WI38 (cell line): ENCODE results near the gene DNM2.

Experiments used
- H3K4me3 ChIP-seq: 2 replicates; pipeline ENCODE4 v1.5.1; 2011; ENCODE audit warnings: low read depth, mild to moderate bottlenecking, control low read depth, low read length
- CTCF ChIP-seq: IDR thresholded peaks from 2 replicates; pipeline ENCODE4 v1.5.1; 2012; ENCODE audit warnings: low read depth, mild to moderate bottlenecking, control low read depth, low read length

The DNM2 gene

GRCh38 chr19:10706990-10707389, 10.9 kb upstream of the DNM2 start:
- TF ChIP-seq CTCF = no peak
- H3K4me3 ChIP-seq = no peak overlapping the region

GRCh38 chr19:10707440-10707839, 10.4 kb upstream of the DNM2 start:
- no peak overlapping the region for H3K4me3 ChIP-seq
- TF ChIP-seq CTCF = no peak

- TF ChIP-seq CTCF = no peak
- H3K4me3 ChIP-seq = no peak overlapping the region
Observed at GRCh38 chr19:10708291-10708690, 9.6 kb upstream of the DNM2 start.

GRCh38 chr19:10712045-10712444, 5.8 kb upstream of the DNM2 start:
- H3K4me3 ChIP-seq = no peak overlapping the region
- no peak for TF ChIP-seq CTCF

GRCh38 chr19:10712754-10713153, 5.1 kb upstream of the DNM2 start:
- no peak overlapping the region for H3K4me3 ChIP-seq
- TF ChIP-seq CTCF = no peak

GRCh38 chr19:10713317-10713716, 4.6 kb upstream of the DNM2 start:
- H3K4me3 ChIP-seq = no peak overlapping the region

GRCh38 chr19:10717054-10717355, 874 bp upstream of the DNM2 start:
- 0 out of 2 replicates have a peak overlapping the region, but pooled peaks have one; percentile 23 for H3K4me3 ChIP-seq
- no peak for TF ChIP-seq CTCF

More at GRCh38 chr19:10713317-10713716, 4.6 kb upstream of the DNM2 start:
- TF ChIP-seq CTCF = no peak
